HL-60 (cell line): ENCODE results near the gene ZNF224.

Experiments used
- DNase-seq, 2 experiments: peaks; one replicate each; pipeline ENCODE4 v3.0.0-alpha.2; 2010 to 2020; ENCODE audit warnings: low read depth in 1 of 2, low spot score in 1 of 2
- H3K27ac ChIP-seq: fragments of 250-450 bp; sonication (Bioruptor Pico); replicated peaks from 2 replicates; pipeline ENCODE4 v1.5.1; 2020; ENCODE audit warnings: mild to moderate bottlenecking, moderate library complexity
- H3K27me3 ChIP-seq: fragments of 250-450 bp; sonication (Bioruptor Pico); 2 replicates; pipeline ENCODE4 v1.5.1; 2021; ENCODE audit warnings: mild to moderate bottlenecking, moderate library complexity; ENCODE audit not compliant: insufficient read depth, poor library complexity, severe bottlenecking
- H3K4me3 ChIP-seq: replicated peaks from 2 replicates; pipeline ENCODE4 v1.5.1; 2011; ENCODE audit warnings: mild to moderate bottlenecking, control low read depth, low read length; ENCODE audit not compliant: insufficient read depth
- GABPA ChIP-seq: IDR thresholded peaks from 2 replicates; pipeline ENCODE4 v1.6.1; 2012; ENCODE audit warnings: low read depth
- POLR2AphosphoS5 ChIP-seq: IDR thresholded peaks from 2 replicates; pipeline ENCODE4 v1.6.1; 2012; ENCODE audit warnings: low read depth
- REST ChIP-seq: IDR thresholded peaks from 2 replicates; pipeline ENCODE4 v1.6.1; 2012; ENCODE audit warnings: low read depth; ENCODE audit not compliant: insufficient replicate concordance
- SPI1 ChIP-seq: IDR thresholded peaks from 2 replicates; pipeline ENCODE4 v1.6.1; 2012; ENCODE audit warnings: low read depth, mild to moderate bottlenecking, borderline replicate concordance
- long read RNA-seq: library from polyadenylated mRNA; unstranded; transcript quantifications from one replicate; pipeline ENCODE4 v2.0.0, GENCODE V29; 2020
- TF ChIP-seq, protein P1 (sequence below): IDR thresholded peaks from one replicate; pipeline ENCODE4 v1.5.1; 2011; ENCODE audit warnings: low read length, control low read depth, inconsistent platforms; ENCODE audit not compliant: insufficient read depth

The ZNF224 gene
- long read RNA-seq, transcript ZNF224-201 (6 exons, 3,980 nt): major isoform, 21 of 51 reads
- long read RNA-seq, transcript ZNF224-203 (1 exons, 1,552 nt): minor isoform, 15 of 51 reads
- long read RNA-seq, partial matches to known transcripts: 0 of 51 reads
- long read RNA-seq, other reads (novel, unspliced or antisense): 15 of 51 reads

- H3K27ac ChIP-seq: peak within 1 kb of the TSS; percentile 71
- no peaks in the 10 kb centered on the region for H3K27me3 ChIP-seq
- peak within 1 kb of the TSS; percentile 87 for H3K4me3 ChIP-seq
- TF ChIP-seq POLR2AphosphoS5: peak; percentile 36; the same call in 1 of the 2 replicates
- no peak for TF ChIP-seq REST
- TF ChIP-seq GABPA: peak; percentile 90
- TF ChIP-seq SPI1: peak; percentile 90
- DNase-seq: peak; percentile 91 to 97
Observed at GRCh38 chr19:44093931-44094765, at the start of gene ZNF224. TSS of gene ZNF224 (plus strand) at chr19:44094361. CDS start at chr19:44097874, 3,513 bp downstream.

GRCh38 chr19:44050740-44051649, 43.2 kb upstream of the ZNF224 start:
- Histone ChIP-seq H3K27ac (peak overlapping the region; percentile 53), H3K4me3 (peak overlapping the region; percentile 75), H3K27me3 (no peaks in the 10 kb centered on the region)
- peak; percentile 33 for TF ChIP-seq REST
- TF ChIP-seq SPI1: no peak
- TF ChIP-seq, protein P1, sequence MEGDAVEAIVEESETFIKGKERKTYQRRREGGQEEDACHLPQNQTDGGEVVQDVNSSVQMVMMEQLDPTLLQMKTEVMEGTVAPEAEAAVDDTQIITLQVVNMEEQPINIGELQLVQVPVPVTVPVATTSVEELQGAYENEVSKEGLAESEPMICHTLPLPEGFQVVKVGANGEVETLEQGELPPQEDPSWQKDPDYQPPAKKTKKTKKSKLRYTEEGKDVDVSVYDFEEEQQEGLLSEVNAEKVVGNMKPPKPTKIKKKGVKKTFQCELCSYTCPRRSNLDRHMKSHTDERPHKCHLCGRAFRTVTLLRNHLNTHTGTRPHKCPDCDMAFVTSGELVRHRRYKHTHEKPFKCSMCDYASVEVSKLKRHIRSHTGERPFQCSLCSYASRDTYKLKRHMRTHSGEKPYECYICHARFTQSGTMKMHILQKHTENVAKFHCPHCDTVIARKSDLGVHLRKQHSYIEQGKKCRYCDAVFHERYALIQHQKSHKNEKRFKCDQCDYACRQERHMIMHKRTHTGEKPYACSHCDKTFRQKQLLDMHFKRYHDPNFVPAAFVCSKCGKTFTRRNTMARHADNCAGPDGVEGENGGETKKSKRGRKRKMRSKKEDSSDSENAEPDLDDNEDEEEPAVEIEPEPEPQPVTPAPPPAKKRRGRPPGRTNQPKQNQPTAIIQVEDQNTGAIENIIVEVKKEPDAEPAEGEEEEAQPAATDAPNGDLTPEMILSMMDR: no peak
- peak; percentile 86 for TF ChIP-seq GABPA
- DNase-seq: peak; percentile 36 to 47

GRCh38 chr19:44051650-44052402, 42.3 kb upstream of the ZNF224 start, which contains the start of gene ZNF223:
TSS of gene ZNF223 (plus strand) at chr19:44052036. CDS start at chr19:44055177, 3,141 bp downstream.
- Histone ChIP-seq H3K4me3 (peak within 1 kb of the TSS; percentile 75), H3K27ac (peak within 1 kb of the TSS; percentile 53)
- peak; percentile 89 to 97 for DNase-seq

More at GRCh38 chr19:44051650-44052402, 42.3 kb upstream of the ZNF224 start, which contains the start of gene ZNF223:
- no peaks in the 10 kb centered on the region for H3K27me3 ChIP-seq
- TF ChIP-seq REST: peak; percentile 44
- peak; percentile 73 for TF ChIP-seq GABPA
- TF ChIP-seq, protein P1: no peak
- peak; percentile 67 for TF ChIP-seq SPI1
- TF ChIP-seq POLR2AphosphoS5: peak; percentile 42; the same call in 1 of the 2 replicates
